GM12801 (cell line): ENCODE measurements around the gene UGT1A10.

Experiments
- TF ChIP-seq, protein P1 (sequence below): IDR thresholded peaks from one replicate; pipeline ENCODE4 v1.5.1; 2011; ENCODE audit warnings: control low read depth; ENCODE audit not compliant: insufficient read length; ENCODE audit errors: extremely low read depth

The UGT1A10 gene

DNA sequence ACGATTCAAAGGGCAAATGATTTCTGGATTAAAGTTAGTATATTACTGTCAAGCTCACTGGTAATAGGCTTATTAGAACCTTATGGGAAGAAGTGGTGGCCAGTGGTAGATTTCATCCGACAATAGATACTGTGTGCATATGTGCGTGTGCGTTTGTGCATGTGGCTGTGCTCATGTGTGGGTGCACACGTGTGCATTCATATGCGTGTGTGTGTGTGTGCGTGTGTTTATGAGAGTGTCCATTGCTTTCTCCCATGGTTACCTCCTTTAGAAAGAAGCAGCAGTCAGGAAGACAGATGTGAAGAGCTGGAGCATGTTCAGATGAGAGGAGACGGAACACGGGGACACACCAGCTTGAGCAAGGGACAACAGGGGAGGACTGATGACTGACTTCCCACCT, 133.0 kb downstream of the UGT1A10 start:
- TF ChIP-seq, protein P1, sequence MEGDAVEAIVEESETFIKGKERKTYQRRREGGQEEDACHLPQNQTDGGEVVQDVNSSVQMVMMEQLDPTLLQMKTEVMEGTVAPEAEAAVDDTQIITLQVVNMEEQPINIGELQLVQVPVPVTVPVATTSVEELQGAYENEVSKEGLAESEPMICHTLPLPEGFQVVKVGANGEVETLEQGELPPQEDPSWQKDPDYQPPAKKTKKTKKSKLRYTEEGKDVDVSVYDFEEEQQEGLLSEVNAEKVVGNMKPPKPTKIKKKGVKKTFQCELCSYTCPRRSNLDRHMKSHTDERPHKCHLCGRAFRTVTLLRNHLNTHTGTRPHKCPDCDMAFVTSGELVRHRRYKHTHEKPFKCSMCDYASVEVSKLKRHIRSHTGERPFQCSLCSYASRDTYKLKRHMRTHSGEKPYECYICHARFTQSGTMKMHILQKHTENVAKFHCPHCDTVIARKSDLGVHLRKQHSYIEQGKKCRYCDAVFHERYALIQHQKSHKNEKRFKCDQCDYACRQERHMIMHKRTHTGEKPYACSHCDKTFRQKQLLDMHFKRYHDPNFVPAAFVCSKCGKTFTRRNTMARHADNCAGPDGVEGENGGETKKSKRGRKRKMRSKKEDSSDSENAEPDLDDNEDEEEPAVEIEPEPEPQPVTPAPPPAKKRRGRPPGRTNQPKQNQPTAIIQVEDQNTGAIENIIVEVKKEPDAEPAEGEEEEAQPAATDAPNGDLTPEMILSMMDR, result no peak

DNA sequence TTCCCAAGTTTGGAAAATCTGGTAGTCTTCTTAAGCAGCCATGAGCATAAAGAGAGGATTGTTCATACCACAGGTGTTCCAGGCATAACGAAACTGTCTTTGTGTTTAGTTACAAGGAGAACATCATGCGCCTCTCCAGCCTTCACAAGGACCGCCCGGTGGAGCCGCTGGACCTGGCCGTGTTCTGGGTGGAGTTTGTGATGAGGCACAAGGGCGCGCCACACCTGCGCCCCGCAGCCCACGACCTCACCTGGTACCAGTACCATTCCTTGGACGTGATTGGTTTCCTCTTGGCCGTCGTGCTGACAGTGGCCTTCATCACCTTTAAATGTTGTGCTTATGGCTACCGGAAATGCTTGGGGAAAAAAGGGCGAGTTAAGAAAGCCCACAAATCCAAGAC, 135.9 kb downstream of the UGT1A10 start:
- TF ChIP-seq, protein P1, result no peak

DNA sequence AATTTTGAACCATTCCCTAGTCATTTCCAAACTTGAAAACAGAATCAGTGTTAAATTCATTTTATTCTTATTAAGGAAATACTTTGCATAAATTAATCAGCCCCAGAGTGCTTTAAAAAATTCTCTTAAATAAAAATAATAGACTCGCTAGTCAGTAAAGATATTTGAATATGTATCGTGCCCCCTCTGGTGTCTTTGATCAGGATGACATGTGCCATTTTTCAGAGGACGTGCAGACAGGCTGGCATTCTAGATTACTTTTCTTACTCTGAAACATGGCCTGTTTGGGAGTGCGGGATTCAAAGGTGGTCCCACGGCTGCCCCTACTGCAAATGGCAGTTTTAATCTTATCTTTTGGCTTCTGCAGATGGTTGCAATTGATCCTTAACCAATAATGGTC, 136.3 kb downstream of the UGT1A10 start:
- TF ChIP-seq, protein P1, result no peak

DNA sequence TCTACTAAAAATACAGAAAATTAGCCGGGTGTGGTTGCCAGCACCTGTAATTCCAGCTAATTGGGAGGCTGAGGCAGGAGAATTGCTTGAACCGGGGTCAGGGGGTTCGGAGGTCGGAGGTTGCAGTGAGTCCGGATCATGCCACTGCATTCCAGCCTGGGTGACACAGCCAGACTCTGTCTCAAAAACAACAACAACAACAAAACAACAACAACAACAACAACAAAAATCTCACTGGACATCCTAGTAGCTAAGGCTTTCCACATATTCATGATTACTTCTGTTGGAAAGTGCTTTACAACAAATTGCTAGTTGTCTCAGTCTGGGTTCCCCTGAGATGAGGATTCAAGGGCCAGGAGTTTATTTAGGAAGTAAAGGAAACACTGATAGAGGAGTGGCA, 137.6 kb downstream of the UGT1A10 start:
- TF ChIP-seq, protein P1, result no peak

DNA sequence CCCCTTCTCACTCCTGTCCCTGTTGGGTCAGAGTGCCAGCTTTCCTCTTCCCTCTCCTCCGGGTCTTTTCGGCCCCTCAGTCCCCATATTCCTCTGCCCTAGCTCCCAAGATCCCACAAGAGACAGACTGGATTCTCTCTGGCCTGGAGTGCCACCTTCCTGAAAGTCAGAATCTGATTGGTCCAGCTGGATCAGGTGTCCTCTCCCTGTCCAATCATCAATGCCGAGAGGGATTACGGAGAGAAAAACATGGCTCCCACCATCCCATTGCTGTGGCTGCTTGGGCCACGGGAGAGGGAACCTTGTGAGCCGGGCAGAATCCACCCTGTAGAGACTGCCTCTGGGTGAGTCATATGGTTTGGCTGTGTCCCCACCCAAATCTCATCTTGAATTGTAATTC, 139.2 kb downstream of the UGT1A10 start:
- TF ChIP-seq, protein P1, result no peak

DNA sequence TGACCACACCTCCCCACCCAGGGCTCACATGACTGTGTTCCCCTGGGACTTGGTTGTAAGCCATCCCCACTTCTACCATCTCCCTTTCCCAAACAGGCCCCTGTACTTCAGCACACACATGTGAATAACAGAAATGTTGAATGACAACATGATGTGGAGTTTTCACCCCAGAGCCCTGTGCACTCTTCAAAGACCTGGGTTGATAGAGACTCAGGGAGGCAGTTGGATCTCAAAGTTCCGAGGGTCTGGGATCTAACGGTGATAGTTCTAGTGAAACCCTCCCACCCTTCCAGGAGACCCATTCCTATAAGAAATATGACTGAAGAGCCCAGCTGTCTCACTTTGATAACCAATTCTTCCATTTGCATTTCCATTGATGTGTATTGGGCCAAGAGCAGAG, 141.8 kb downstream of the UGT1A10 start, which contains the start of gene MROH2A:
TSS of gene MROH2A (plus strand) at position 301 of the 400 bp plus-strand sequence. CDS start 1,029 bp downstream, outside the sequence.
- TF ChIP-seq, protein P1, result no peak

DNA sequence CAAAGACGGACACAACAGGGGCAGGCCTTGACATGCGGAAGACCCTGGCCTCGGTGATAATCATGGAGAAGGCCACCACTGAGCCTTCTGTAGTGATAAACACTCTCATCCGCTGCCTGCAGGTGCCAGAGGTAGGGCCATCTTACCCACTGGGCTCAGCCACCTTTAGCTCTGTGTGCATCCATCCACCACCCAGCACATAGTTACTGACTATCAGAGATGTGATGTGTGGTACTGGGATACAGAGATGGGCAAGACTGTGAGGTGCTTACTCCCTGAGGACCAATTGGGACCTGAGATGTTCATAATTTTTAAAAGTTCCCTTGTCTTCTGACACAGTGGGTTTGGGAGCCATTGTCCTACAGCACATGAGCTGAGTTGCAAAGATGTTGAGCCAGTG, 143.5 kb downstream of the UGT1A10 start:
- TF ChIP-seq, protein P1, result no peak

DNA sequence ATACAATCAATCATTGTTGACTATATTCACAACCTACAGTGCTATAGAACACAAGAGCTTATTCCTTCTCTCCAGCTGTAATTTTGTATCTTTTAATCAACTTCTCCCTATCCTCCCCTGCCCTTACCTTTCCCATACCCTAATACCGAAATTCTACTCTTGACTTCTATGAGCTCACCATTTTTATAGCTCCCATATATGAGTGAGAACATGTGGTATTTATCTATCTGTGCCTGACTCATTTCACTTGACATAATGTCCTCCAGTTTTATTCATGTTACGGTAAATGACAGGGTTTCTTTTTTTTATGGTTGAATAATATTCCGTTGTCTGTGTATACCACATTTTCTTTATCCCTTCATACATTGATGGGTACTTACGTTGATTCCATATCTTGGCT, 144.5 kb downstream of the UGT1A10 start:
- TF ChIP-seq, protein P1, result no peak
